ENCODE measurements around the gene CCSER1. TPM values are rescaled to one million over a fixed set of nuclear protein-coding genes. Genes with fewer than 3 reads are reported as not detected.
"Not testable (repeated sequence)": the region's sequence is repeated elsewhere in the genome, so short reads cannot be mapped to it uniquely, and the experiment has no call there.

CCSER1 gene
- total and polyA plus RNA-seq, 2 donors (not counting 1 experiment from before 2014, with no cell fraction given): 10.7 to 39.5 TPM

GRCh38 chr4:91369116-91369515 lies 1241.9 kb downstream of the CCSER1 start:
- H3K9ac ChIP-seq (ENCODE audit: low read length): no peak overlapping the region
- H2AFZ ChIP-seq (ENCODE audit: insufficient read depth, low read depth, low read length, poor library complexity, severe bottlenecking): no peak overlapping the region
- no peak for TF ChIP-seq EZH2 (IDR thresholded peaks at IDR 0.05; ENCODE audit: borderline replicate concordance, insufficient read depth, low read depth, low read length, poor library complexity, severe bottlenecking)
- TF ChIP-seq CTCF (IDR thresholded peaks at IDR 0.05): no peak
- intact Hi-C loops (cut with micrococcal nuclease): no loop called here
- no peaks in the 10 kb centered on the region for H3K4me1 ChIP-seq (ENCODE audit: control insufficient read depth in 2 of 2, insufficient read depth in 2 of 2, low read length in 2 of 2)
- ChIA-PET CTCF (no interaction called here), POLR2A (no interaction called here)
- Mint-ChIP-seq H3K27me3 (no peaks in the 10 kb centered on the region), H3K4me3 (no peak overlapping the region), H3K4me1 (no peaks in the 10 kb centered on the region), H3K27ac (no peak overlapping the region), H3K9me3 (ENCODE audit: insufficient read depth) (peaks cover 2% of the 10 kb centered on the region)
- no peak overlapping the region for H3K4me3 ChIP-seq (ENCODE audit: control extremely low read depth in 1 of 5, extremely low read depth in 1 of 5, insufficient read depth in 1 of 5, low read depth in 2 of 5, low read length in 4 of 5)
- H3K9me3 ChIP-seq (ENCODE audit: control extremely low read depth in 1 of 3, control insufficient read depth in 2 of 3, insufficient read depth in 1 of 3, low read length in 2 of 3): no peaks in the 10 kb centered on the region
- ATAC-seq (ENCODE audit: low read depth) (no peak), DNase-seq (no peak)
- no peaks in the 10 kb centered on the region for H3K79me2 ChIP-seq (ENCODE audit: control insufficient read depth, insufficient read depth, low read length)
- no peak overlapping the region for H3K27ac ChIP-seq (ENCODE audit: low read length in 2 of 2)
- H3K27me3 ChIP-seq (replicated peaks in 1 of 4; ENCODE audit: control extremely low read depth in 1 of 4, control insufficient read depth in 3 of 4, insufficient read depth in 4 of 4, low read length in 3 of 4): no peaks in the 10 kb centered on the region
- WGBS (ENCODE audit: insufficient coverage): no CpG with 5 or more reads among the region's 3 CpGs
- no peaks in the 10 kb centered on the region for H4K20me1 ChIP-seq (ENCODE audit: control insufficient read depth, insufficient read depth, low read length, poor library complexity, severe bottlenecking)
- no peak overlapping the region for H3K4me2 ChIP-seq (replicated peaks; ENCODE audit: low read depth, low read length, poor library complexity, severe bottlenecking)
- no peaks in the 10 kb centered on the region for H3K36me3 ChIP-seq (replicated peaks in 1 of 2; ENCODE audit: control extremely low read depth in 1 of 2, control insufficient read depth in 1 of 2, extremely low read depth in 1 of 2, insufficient read depth in 2 of 2, low read length in 1 of 2)

- no peak for ATAC-seq (ENCODE audit: low read depth)
- Mint-ChIP-seq H3K27me3 (no peaks in the 10 kb centered on the region), H3K27ac (no peak overlapping the region), H3K9me3 (ENCODE audit: insufficient read depth) (peaks cover 5% of the 10 kb centered on the region), H3K4me3 (no peak overlapping the region), H3K4me1 (no peaks in the 10 kb centered on the region)
- DNase-seq: no peak
- H2AFZ ChIP-seq (ENCODE audit: insufficient read depth, low read depth, low read length, poor library complexity, severe bottlenecking): no peak overlapping the region
- H3K9me3 ChIP-seq (ENCODE audit: control extremely low read depth in 1 of 3, control insufficient read depth in 2 of 3, insufficient read depth in 1 of 3, low read length in 2 of 3): no peaks in the 10 kb centered on the region
- no peak overlapping the region for H3K4me2 ChIP-seq (replicated peaks; ENCODE audit: low read depth, low read length, poor library complexity, severe bottlenecking)
- WGBS (ENCODE audit: insufficient coverage): no CpG with 5 or more reads among the region's 4 CpGs
- H3K4me1 ChIP-seq (ENCODE audit: control insufficient read depth in 2 of 2, insufficient read depth in 2 of 2, low read length in 2 of 2): no peaks in the 10 kb centered on the region
- no peak for TF ChIP-seq CTCF (IDR thresholded peaks at IDR 0.05)
- no peak for TF ChIP-seq EZH2 (IDR thresholded peaks at IDR 0.05; ENCODE audit: borderline replicate concordance, insufficient read depth, low read depth, low read length, poor library complexity, severe bottlenecking)
- no peaks in the 10 kb centered on the region for H3K27me3 ChIP-seq (replicated peaks in 1 of 4; ENCODE audit: control extremely low read depth in 1 of 4, control insufficient read depth in 3 of 4, insufficient read depth in 4 of 4, low read length in 3 of 4)
- no peak overlapping the region for H3K4me3 ChIP-seq (ENCODE audit: control extremely low read depth in 1 of 5, extremely low read depth in 1 of 5, insufficient read depth in 1 of 5, low read depth in 2 of 5, low read length in 4 of 5)
- no peak overlapping the region for H3K9ac ChIP-seq (ENCODE audit: low read length)
- intact Hi-C loops (cut with micrococcal nuclease): no loop called here
- H3K36me3 ChIP-seq (replicated peaks in 1 of 2; ENCODE audit: control extremely low read depth in 1 of 2, control insufficient read depth in 1 of 2, extremely low read depth in 1 of 2, insufficient read depth in 2 of 2, low read length in 1 of 2): no peaks in the 10 kb centered on the region
- ChIA-PET CTCF (no interaction called here), POLR2A (no interaction called here)
- no peaks in the 10 kb centered on the region for H4K20me1 ChIP-seq (ENCODE audit: control insufficient read depth, insufficient read depth, low read length, poor library complexity, severe bottlenecking)
- H3K27ac ChIP-seq (ENCODE audit: low read length in 2 of 2): no peak overlapping the region
- no peaks in the 10 kb centered on the region for H3K79me2 ChIP-seq (ENCODE audit: control insufficient read depth, insufficient read depth, low read length)
Measured at GRCh38 chr4:91373546-91373945, 1246.4 kb downstream of the CCSER1 start.

GRCh38 chr4:91405431-91405830 lies 1278.2 kb downstream of the CCSER1 start:
- H3K27me3 Mint-ChIP-seq; H4K20me1 ChIP-seq (ENCODE audit: control insufficient read depth, insufficient read depth, low read length, poor library complexity, severe bottlenecking); ATAC-seq (ENCODE audit: low read depth); H3K79me2 ChIP-seq (ENCODE audit: control insufficient read depth, insufficient read depth, low read length); H3K4me1 Mint-ChIP-seq; DNase-seq; H3K27ac ChIP-seq (ENCODE audit: low read length in 2 of 2); H2AFZ ChIP-seq (ENCODE audit: insufficient read depth, low read depth, low read length, poor library complexity, severe bottlenecking); H3K36me3 ChIP-seq (replicated peaks in 1 of 2; ENCODE audit: control extremely low read depth in 1 of 2, control insufficient read depth in 1 of 2, extremely low read depth in 1 of 2, insufficient read depth in 2 of 2, low read length in 1 of 2); H3K9ac ChIP-seq (ENCODE audit: low read length); H3K4me3 Mint-ChIP-seq; CTCF ChIA-PET; H3K27me3 ChIP-seq (replicated peaks in 1 of 4; ENCODE audit: control extremely low read depth in 1 of 4, control insufficient read depth in 3 of 4, insufficient read depth in 4 of 4, low read length in 3 of 4); H3K4me3 ChIP-seq (ENCODE audit: control extremely low read depth in 1 of 5, extremely low read depth in 1 of 5, insufficient read depth in 1 of 5, low read depth in 2 of 5, low read length in 4 of 5); POLR2A ChIA-PET; H3K4me2 ChIP-seq (replicated peaks; ENCODE audit: low read depth, low read length, poor library complexity, severe bottlenecking); intact Hi-C loops (cut with micrococcal nuclease); H3K4me1 ChIP-seq (ENCODE audit: control insufficient read depth in 2 of 2, insufficient read depth in 2 of 2, low read length in 2 of 2); H3K27ac Mint-ChIP-seq: not testable (repeated sequence)
- 71% methylated on average over 5 of the region's 7 CpGs for WGBS (ENCODE audit: insufficient coverage)
- peaks cover 12% of the 10 kb centered on the region for H3K9me3 Mint-ChIP-seq (ENCODE audit: insufficient read depth)
- H3K9me3 ChIP-seq (ENCODE audit: control extremely low read depth in 1 of 3, control insufficient read depth in 2 of 3, insufficient read depth in 1 of 3, low read length in 2 of 3): peaks cover 0 to 11% (median 0%) of the 10 kb centered on the region in 3 donors

Measured in B cell (primary cell).